GM12865 (cell line): ENCODE results near the gene HSPA14.
"Not testable (repeated sequence)": the region's sequence is repeated elsewhere in the genome, so short reads cannot be mapped to it uniquely, and the experiment has no call there.

Experiments
- DNase-seq: peaks from one replicate; pipeline ENCODE4 v3.0.0; 2010; ENCODE audit warnings: low read depth
- H3K4me3 ChIP-seq: 2 replicates; pipeline ENCODE4 v1.5.1; 2011; ENCODE audit warnings: mild to moderate bottlenecking, low read depth, low read length, control low read depth
- CTCF ChIP-seq: IDR thresholded peaks from 2 replicates; pipeline ENCODE4 v1.5.1; 2011; ENCODE audit warnings: low read length, control low read depth, low read depth, inconsistent platforms; ENCODE audit not compliant: insufficient read depth; ENCODE audit errors: missing control alignments

HSPA14 gene

DNA sequence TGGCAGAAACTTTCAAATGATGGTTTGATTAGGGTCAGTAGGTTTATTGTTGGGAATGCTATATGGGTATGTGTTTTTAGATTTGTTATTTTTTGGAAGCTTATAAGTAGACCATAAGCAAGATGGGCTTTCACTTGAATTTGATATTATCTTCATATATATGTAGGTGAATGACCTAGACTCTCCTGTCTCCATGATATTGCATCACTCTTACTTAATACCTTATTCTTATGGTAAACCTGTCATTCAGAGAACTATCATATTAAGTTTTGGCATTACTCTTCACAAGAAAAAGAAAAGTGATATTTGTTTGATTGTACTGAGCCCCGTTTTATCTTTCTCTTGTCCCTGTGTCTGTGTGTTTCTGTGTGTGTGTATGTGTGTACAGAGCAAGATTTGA lies 17.3 kb downstream of the HSPA14 start:
- no peak overlapping the region for H3K4me3 ChIP-seq
- no peak for TF ChIP-seq CTCF
- DNase-seq: no peak

- no peak overlapping the region for H3K4me3 ChIP-seq
- DNase-seq: no peak
- TF ChIP-seq CTCF: no peak
Observed at GRCh38 chr10:14858338-14858960, 20.3 kb downstream of the HSPA14 start.

DNA sequence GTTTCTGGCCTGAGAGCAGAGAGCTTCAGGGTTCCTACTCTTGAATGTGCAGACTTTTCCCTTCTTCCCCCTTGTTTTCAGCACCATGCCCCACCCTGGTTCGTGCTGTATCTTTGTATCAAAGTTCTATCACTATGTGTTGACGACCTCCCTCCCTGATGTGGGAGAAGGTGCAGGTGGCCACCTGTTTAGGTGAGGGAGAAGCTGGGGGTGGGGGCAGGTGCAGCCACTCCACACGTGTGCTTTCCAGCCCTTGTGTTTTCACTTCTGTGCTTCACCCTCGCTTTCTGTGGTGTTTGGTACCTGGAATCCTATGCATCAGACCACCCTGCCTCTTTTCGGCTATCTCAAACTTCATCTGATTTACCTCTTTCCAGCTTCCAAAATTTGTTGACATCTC lies 20.9 kb downstream of the HSPA14 start:
- H3K4me3 ChIP-seq: no peak overlapping the region
- TF ChIP-seq CTCF: no peak
- no peak for DNase-seq

DNA sequence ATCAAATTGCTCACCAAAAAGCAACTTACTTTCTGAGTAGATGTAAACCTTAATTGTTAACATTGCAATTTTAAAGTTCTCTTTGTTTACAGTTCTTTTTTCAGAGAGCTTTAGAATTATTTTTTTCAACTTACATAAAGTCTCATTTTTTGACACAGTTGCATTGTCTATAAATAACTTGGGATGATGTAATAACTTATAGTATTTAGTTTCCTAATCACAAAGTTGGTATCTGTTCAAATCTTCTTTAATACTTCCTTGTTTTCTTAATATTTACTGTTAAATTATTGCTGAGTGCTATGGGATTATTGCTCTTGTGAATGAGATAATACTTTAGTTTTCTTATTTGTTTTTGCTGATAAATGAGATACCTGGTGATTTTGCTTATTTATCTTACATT lies 21.7 kb downstream of the HSPA14 start:
- no peak for TF ChIP-seq CTCF
- no peak overlapping the region for H3K4me3 ChIP-seq
- no peak for DNase-seq

DNA sequence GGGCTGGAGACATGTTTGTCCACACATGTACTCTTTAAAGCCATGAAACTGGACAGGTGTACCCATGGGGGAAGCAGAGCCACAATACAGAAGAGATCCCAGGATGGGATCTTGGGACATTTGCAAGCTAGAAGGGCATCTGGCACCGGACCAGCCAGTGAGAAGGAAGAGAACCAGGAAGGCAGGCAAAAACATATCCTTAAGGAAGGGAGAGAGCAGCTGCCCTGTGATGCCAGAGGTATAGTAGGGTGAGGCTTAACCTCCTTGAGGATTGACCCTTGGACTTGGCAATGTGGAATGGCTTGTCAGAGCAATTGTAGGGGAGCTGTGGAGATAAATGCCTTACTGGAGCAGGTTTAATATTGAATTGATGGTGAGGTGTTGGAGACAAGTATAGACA lies 22.7 kb downstream of the HSPA14 start:
- no peak for TF ChIP-seq CTCF

GRCh38 chr10:14864466-14864865 lies 26.4 kb downstream of the HSPA14 start:
- DNase-seq, H3K4me3 ChIP-seq: not testable (repeated sequence)

More for the DNA sequence above, 22.7 kb downstream of the HSPA14 start:
- no peak overlapping the region for H3K4me3 ChIP-seq
- DNase-seq: no peak

DNA sequence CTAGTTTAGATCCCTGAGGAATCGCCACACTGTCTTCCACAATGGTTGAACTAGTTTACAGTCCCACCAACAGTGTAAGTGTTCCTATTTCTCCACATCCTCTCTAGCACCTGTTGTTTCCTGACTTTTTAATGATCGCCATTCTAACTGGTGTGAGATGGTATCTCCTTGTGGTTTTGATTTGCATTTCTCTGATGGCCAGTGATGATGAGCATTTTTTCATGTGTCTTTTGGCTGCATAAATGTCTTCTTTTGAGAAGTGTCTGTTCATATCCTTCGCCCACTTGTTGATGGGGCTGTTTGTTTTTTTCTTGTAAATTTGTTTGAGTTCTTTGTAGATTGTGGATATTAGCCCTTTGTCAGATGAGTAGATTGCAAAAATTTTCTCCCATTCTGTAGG lies 26.8 kb downstream of the HSPA14 start:
- not testable (repeated sequence) for H3K4me3 ChIP-seq, DNase-seq

DNA sequence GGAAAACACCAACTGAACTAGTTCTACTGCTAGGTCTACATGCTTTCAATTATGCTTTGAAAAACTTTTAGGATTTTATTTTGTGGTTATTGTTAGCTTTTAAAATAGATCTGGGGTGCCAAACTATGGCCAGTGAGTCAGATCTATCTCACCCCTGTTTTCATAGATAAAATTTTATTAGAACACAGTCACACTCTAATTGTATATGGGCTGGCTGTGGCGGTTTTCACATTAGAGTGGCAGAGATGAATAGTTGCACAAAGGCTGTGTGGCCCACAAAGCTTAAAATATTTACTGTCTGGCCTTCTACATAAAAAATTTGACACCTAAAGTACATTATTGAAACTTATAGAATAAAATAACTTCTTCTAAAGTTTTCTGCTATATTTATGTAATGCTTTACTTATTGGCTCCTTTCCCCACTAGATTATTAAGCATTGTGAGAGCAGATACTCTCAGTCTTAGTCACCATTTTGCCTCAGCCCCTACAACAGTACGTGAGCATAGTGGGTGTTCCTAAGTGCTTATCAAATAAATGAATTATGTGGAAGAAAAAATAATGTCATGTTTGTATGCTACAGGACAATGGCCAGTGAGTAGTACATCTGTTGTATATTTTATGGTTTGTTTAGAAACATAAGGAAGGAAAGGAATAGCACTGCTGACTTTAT lies 35.1 kb downstream of the HSPA14 start:
- H3K4me3 ChIP-seq: no peak overlapping the region
- no peak for TF ChIP-seq CTCF
- DNase-seq: peak; percentile 43
